ENCODE results near the gene SLC35E2B.

SLC35E2B gene

DNA sequence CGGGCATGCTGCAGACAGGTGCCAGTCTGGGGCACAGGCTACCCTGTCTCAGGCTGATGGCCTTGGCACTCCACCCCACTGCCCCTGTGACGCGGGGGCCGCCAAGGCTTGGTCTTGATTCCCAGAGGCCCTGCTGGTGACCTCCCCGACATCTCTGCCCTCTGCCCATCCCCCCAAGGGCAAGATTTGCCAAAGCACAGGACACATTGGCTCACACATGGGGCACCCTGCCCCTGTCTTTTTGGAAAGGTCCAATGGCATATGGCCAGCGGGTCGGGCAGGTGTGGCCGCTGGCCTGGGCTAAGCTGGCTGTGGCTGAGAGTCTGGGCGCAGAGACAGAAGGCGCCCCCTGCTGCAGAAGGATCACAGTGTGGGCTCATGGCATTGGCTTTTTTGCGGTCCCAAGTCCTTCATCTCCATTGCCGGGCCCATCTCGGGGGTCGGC is 72.7 kb downstream of the SLC35E2B start:
- DNase-seq (ENCODE audit: low read depth), result no peak
- no peak overlapping the region for H3K4me3 ChIP-seq (ENCODE audit: control insufficient read depth, low read depth, low read length)
- TF ChIP-seq, protein P1, sequence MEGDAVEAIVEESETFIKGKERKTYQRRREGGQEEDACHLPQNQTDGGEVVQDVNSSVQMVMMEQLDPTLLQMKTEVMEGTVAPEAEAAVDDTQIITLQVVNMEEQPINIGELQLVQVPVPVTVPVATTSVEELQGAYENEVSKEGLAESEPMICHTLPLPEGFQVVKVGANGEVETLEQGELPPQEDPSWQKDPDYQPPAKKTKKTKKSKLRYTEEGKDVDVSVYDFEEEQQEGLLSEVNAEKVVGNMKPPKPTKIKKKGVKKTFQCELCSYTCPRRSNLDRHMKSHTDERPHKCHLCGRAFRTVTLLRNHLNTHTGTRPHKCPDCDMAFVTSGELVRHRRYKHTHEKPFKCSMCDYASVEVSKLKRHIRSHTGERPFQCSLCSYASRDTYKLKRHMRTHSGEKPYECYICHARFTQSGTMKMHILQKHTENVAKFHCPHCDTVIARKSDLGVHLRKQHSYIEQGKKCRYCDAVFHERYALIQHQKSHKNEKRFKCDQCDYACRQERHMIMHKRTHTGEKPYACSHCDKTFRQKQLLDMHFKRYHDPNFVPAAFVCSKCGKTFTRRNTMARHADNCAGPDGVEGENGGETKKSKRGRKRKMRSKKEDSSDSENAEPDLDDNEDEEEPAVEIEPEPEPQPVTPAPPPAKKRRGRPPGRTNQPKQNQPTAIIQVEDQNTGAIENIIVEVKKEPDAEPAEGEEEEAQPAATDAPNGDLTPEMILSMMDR (conservative IDR thresholded peaks at IDR 0.05; ENCODE audit: control insufficient read depth, insufficient read depth, low read depth, low read length), result peak; percentile 24

GRCh38 chr1:1618396-1619068 is 74.1 kb downstream of the SLC35E2B start:
- DNase-seq (ENCODE audit: low read depth), result no peak
- no peak overlapping the region for H3K4me3 ChIP-seq (ENCODE audit: control insufficient read depth, low read depth, low read length)
- TF ChIP-seq, protein P1 (conservative IDR thresholded peaks at IDR 0.05; ENCODE audit: control insufficient read depth, insufficient read depth, low read depth, low read length), result no peak

GRCh38 chr1:1617925-1618324 is 74.7 kb downstream of the SLC35E2B start:
- no peak for DNase-seq (ENCODE audit: low read depth)
- no peak overlapping the region for H3K4me3 ChIP-seq (ENCODE audit: control insufficient read depth, low read depth, low read length)
- TF ChIP-seq, protein P1 (conservative IDR thresholded peaks at IDR 0.05; ENCODE audit: control insufficient read depth, insufficient read depth, low read depth, low read length), result no peak

DNA sequence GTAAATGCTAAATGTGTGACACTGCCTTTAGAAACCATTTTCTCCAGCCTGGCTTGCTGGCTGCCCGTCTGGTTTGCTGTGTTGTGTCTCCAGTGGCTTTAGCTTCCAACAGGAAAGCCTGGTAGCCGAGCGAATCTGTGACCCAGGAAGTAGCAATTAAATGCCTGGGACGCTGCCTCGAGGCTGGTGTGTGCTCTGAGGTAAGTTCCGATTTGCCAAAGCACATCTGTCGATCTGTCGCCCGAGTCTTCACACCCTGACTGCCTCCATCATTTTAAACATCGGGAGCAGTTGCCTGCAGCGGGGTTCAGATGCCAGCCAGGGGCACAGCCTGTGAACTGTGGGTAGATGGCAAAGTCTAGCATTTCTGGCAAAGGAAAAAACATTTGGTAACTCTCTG is 75.1 kb downstream of the SLC35E2B start:
- DNase-seq (ENCODE audit: low read depth), result no peak
- no peak overlapping the region for H3K4me3 ChIP-seq (ENCODE audit: control insufficient read depth, low read depth, low read length)
- TF ChIP-seq, protein P1 (conservative IDR thresholded peaks at IDR 0.05; ENCODE audit: control insufficient read depth, insufficient read depth, low read depth, low read length), result no peak

DNA sequence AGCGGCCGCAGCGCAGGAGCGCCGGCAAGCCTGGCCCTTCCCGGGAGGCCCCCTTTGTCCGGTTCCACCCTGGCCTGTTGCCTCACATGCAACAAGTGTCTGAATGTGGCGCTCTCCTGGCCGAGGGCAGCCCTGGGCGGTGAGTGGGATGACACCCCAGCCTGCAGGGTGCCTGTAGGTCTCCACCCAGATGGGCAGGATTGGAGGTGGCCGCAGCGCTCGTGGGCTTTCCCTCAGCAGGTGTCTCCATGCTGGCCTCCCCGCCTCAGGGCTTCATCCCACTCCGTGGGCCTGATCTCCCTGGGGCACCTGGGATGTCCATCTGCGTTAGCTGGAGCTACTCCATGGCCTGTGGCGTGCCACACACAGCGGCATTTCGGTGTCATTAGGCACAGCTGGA is 75.8 kb downstream of the SLC35E2B start:
- no peak for DNase-seq (ENCODE audit: low read depth)
- peak overlapping the region; percentile 87 for H3K4me3 ChIP-seq (ENCODE audit: control insufficient read depth, low read depth, low read length)
- TF ChIP-seq, protein P1 (conservative IDR thresholded peaks at IDR 0.05; ENCODE audit: control insufficient read depth, insufficient read depth, low read depth, low read length), result no peak

GRCh38 chr1:1616045-1616790 is 76.4 kb downstream of the SLC35E2B start:
- H3K4me3 ChIP-seq (ENCODE audit: control insufficient read depth, low read depth, low read length), result peak overlapping the region; percentile 87
- TF ChIP-seq, protein P1 (conservative IDR thresholded peaks at IDR 0.05; ENCODE audit: control insufficient read depth, insufficient read depth, low read depth, low read length), result no peak

More at GRCh38 chr1:1616045-1616790, 76.4 kb downstream of the SLC35E2B start:
- DNase-seq (ENCODE audit: low read depth), result peak; percentile 11

Measured in fibroblast of mammary gland (primary cell).